Stomach (tissue), 9 donors: ENCODE results near the gene FOXF2. TPM values are rescaled to one million over a fixed set of nuclear protein-coding genes. Genes with fewer than 3 reads are reported as not detected.
"Not testable (repeated sequence)": the region's sequence is repeated elsewhere in the genome, so short reads cannot be mapped to it uniquely, and the experiment has no call there.

Experiments used
- DNase-seq, 2 donors: peaks; one replicate each; pipeline versions ENCODE4 v3.0.0 to v3.0.0-alpha.2; 2013 to 2019
- H3K27ac ChIP-seq, 5 donors: fragments of 200-600 bp in 4 of 5; sonication (generic) in 4 of 5; one replicate each; pipeline ENCODE4 v1.5.1; 2013 to 2019; ENCODE audit warnings: mild to moderate bottlenecking in 1 of 5, moderate library complexity in 1 of 5
- H3K27me3 ChIP-seq, 3 donors: fragments of 200-600 bp; sonication (generic); one replicate each; pipeline ENCODE4 v1.5.1; 2017 to 2019; ENCODE audit warnings: mixed run types in 1 of 3
- H3K36me3 ChIP-seq, 4 donors: fragments of 200-600 bp; sonication (generic); 1 replicate in 3 of 4; 2 replicates in 1 of 4; pipeline ENCODE4 v1.5.1; 2016 to 2019
- H3K4me1 ChIP-seq, 4 donors: fragments of 200-600 bp; sonication (generic); one replicate each; pipeline ENCODE4 v1.5.1; 2016 to 2019
- H3K4me3 ChIP-seq, 4 donors: fragments of 200-600 bp; sonication (generic) in 3 of 4; one replicate each; pipeline ENCODE4 v1.5.1; 2016 to 2019; ENCODE audit warnings: mild to moderate bottlenecking in 1 of 4
- H3K9me3 ChIP-seq, 4 donors: fragments of 200-600 bp; sonication (generic); one replicate each; pipeline ENCODE4 v1.5.1; 2016 to 2019
- CTCF ChIP-seq, 7 experiments: fragments of 450-650 bp in 4 of 7; fragments of 200-600 bp in 3 of 7; sonication (generic) in 3 of 7; IDR thresholded peaks; one replicate each; pipeline ENCODE4 v1.5.1; 2016 to 2019; ENCODE audit warnings: antibody characterized with exemption in 7 of 7, control low read depth in 2 of 7, mild to moderate bottlenecking in 1 of 7
- EP300 ChIP-seq: sonication (generic); formaldehyde crosslinking; IDR thresholded peaks from one replicate; pipeline ENCODE4 v1.6.1; 2017; ENCODE audit warnings: antibody characterized with exemption
- POLR2A ChIP-seq, 4 donors: fragments of 450-650 bp; IDR thresholded peaks; one replicate each; pipeline ENCODE4 v1.6.1; 2016; ENCODE audit warnings: antibody characterized with exemption in 4 of 4, control low read depth in 2 of 4, mild to moderate bottlenecking in 1 of 4, moderate library complexity in 1 of 4
- POLR2AphosphoS5 ChIP-seq, 3 donors: sonication (generic); formaldehyde crosslinking; IDR thresholded peaks; one replicate each; pipeline ENCODE4 v1.6.1; 2016; ENCODE audit warnings: antibody characterized with exemption in 3 of 3
- WGBS, 5 donors: extraction: QIAGEN DNeasy Blood & Tissue Kit in 3 of 5; methylation state at CpG; one replicate each; pipeline versions ENCODE4 v1.1.5 to v1.1.7; 2013 to 2018; 5-methylcytosine and 5-hydroxymethylcytosine counted together
- intact Hi-C: fragments of 100-400 bp; cut with DNase I; formaldehyde crosslinking; loops from one replicate; pipeline ENCODE4 v1.15.1; 2023; ENCODE audit warnings: low total_unique reads
- polyA plus RNA-seq, 3 donors: library from polyadenylated mRNA; stranded (reverse); fragments of 200-250 nt; gene quantifications; one replicate each; pipeline ENCODE4 v1.2.3, GENCODE V29; 2013
- total RNA-seq, 5 donors: library from RNA; depleted of rRNA; stranded (reverse); fragments of >200 nt; gene quantifications; one replicate each; pipeline versions ENCODE4 v1.1.0 to v1.2.3, GENCODE V29; 2014 to 2016
- donor health status: healthy with polysubstance abuse.
- donor health status: Bipolar disorder and iron deficiency.
- donor health status: healthy.

Gene FOXF2
- total and polyA plus RNA-seq, 8 donors, result 9.6 to 104 (median 19.2) TPM

GRCh38 chr6:1348675-1349074 is 40.7 kb upstream of the FOXF2 start:
- peaks cover 0 to 25% (median 0%) of the 10 kb centered on the region in 4 donors for H3K4me1 ChIP-seq
- peaks cover 0 to 39% (median 29%) of the 10 kb centered on the region in 4 donors for H3K9me3 ChIP-seq
- peaks cover 0 to 11% (median 0%) of the 10 kb centered on the region in 3 donors for H3K27me3 ChIP-seq
- peak in 1 of 2 donors; percentile 85 for DNase-seq
- H3K27ac ChIP-seq, result no peak overlapping the region
- WGBS, 5 donors, result 29 to 64% (median 46%) methylated on average over 1 of the region's 1 CpG
- intact Hi-C loops, result no loop called here
- H3K4me3 ChIP-seq, result no peak overlapping the region
- H3K36me3 ChIP-seq, result no peaks in the 10 kb centered on the region
- TF ChIP-seq CTCF (IDR thresholded peaks at IDR 0.05) (no peak), POLR2AphosphoS5 (IDR thresholded peaks at IDR 0.05) (peak in 2 of 3 donors; percentile 40 to 45), POLR2A (IDR thresholded peaks at IDR 0.05) (no peak)

DNA sequence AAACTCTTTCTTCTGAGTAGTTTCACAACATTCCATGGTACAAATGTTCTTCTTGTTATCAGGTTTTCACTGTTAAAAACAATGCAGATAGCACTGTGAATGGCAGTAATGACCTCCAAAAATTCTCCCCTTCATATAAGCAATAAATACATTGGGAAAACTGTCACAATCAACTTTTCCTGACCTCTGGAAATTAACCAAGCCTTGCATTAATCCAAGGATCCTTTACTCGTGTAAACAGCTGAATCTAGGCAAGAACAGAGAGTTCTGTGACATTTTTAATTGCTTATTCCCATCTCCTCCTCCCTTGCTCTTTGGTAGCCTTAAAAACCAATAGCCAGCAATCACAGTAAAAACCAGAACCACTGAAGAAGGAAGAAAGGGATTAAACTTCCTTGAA is 39.7 kb upstream of the FOXF2 start:
- no peak for TF ChIP-seq EP300
- no peak for TF ChIP-seq POLR2A (IDR thresholded peaks at IDR 0.05)
- no peak for TF ChIP-seq POLR2AphosphoS5 (IDR thresholded peaks at IDR 0.05)
- no peak for TF ChIP-seq CTCF (IDR thresholded peaks at IDR 0.05)
- Histone ChIP-seq H3K4me1 (peaks cover 0 to 25% (median 0%) of the 10 kb centered on the region in 4 donors), H3K9me3 (peaks cover 0 to 29% (median 22%) of the 10 kb centered on the region in 4 donors), H3K4me3 (no peak overlapping the region), H3K27me3 (peaks cover 0 to 11% (median 0%) of the 10 kb centered on the region in 3 donors), H3K27ac (no peak overlapping the region), H3K36me3 (no peaks in the 10 kb centered on the region)
- no peak for DNase-seq
- WGBS, 5 donors, result 20 to 45% (median 29%) methylated on average over 1 of the region's 1 CpG
- intact Hi-C loops, result no loop called here

- Histone ChIP-seq H3K36me3 (no peaks in the 10 kb centered on the region), H3K9me3 (peaks cover 0 to 28% (median 20%) of the 10 kb centered on the region in 4 donors), H3K27me3 (peaks cover 0 to 10% (median 0%) of the 10 kb centered on the region in 3 donors), H3K4me3 (no peak overlapping the region), H3K4me1 (peaks cover 0 to 20% (median 0%) of the 10 kb centered on the region in 4 donors), H3K27ac (no peak overlapping the region)
- intact Hi-C loops, result no loop called here
- DNase-seq, result no peak
- TF ChIP-seq CTCF (IDR thresholded peaks at IDR 0.05), result no peak
- no peak for TF ChIP-seq EP300
- TF ChIP-seq POLR2AphosphoS5 (IDR thresholded peaks at IDR 0.05), result no peak
- no peak for TF ChIP-seq POLR2A (IDR thresholded peaks at IDR 0.05)
- 76 to 94% (median 91%) methylated on average over 2 of the region's 2 CpGs for WGBS, 5 donors
Measured at GRCh38 chr6:1351381-1352008, 37.9 kb upstream of the FOXF2 start.

DNA sequence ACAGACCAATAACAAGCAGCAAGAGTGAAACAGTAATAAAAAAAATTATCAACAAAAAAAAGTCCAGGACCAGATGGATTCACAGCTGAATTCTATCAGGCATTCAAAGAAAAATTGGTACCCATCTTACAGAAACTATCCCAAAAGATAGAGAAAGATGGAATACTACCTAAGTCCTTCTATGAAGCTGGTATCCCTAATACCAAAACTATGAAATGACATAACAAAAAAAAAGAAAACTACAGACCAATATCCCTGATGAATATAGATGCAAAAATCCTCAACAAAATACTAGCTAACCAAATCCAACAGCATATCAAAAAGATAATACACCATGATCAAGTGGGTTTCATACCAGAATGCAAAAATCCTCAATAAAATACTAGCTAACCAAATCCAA is 34.3 kb upstream of the FOXF2 start:
- DNase-seq, H3K27ac ChIP-seq, H3K4me3 ChIP-seq, H3K36me3 ChIP-seq, intact Hi-C loops, H3K4me1 ChIP-seq, H3K27me3 ChIP-seq: not testable (repeated sequence)
- peaks cover 0 to 28% (median 20%) of the 10 kb centered on the region in 4 donors for H3K9me3 ChIP-seq

GRCh38 chr6:1361717-1362116 is 27.7 kb upstream of the FOXF2 start:
- H3K27ac ChIP-seq, DNase-seq, H3K9me3 ChIP-seq, H3K4me3 ChIP-seq, intact Hi-C loops, H3K36me3 ChIP-seq: not testable (repeated sequence)
- WGBS, 5 donors, result 83 to 93% (median 91%) methylated on average over 4 of the region's 4 CpGs
- peaks cover 0 to 13% (median 0%) of the 10 kb centered on the region in 3 donors for H3K27me3 ChIP-seq
- H3K4me1 ChIP-seq, result peaks cover 3 to 16% (median 8%) of the 10 kb centered on the region in 4 donors
